OCI-LY1 (cell line): ENCODE data around the gene SYNPO2.

Experiments used
- H2AFZ ChIP-seq: fragments of 200-600 bp; sonication (generic), shearing (Covaris generic); 2 replicates; pipeline ENCODE4 v1.6.0; 2014; ENCODE audit warnings: antibody characterized with exemption, mild to moderate bottlenecking, low read length
- H3F3A ChIP-seq: fragments of 200-600 bp; sonication (generic), shearing (Covaris generic); 2 replicates; pipeline ENCODE4 v1.6.0; 2014; ENCODE audit warnings: mild to moderate bottlenecking, antibody characterized with exemption, low read length, moderate library complexity; ENCODE audit not compliant: insufficient read depth
- H3K27ac ChIP-seq: fragments of 200-600 bp; sonication (generic); 2 replicates; pipeline ENCODE4 v1.5.1; 2014; ENCODE audit warnings: low read length, mixed run types, mild to moderate bottlenecking, low read depth; ENCODE audit not compliant: poor library complexity, severe bottlenecking
- H3K27me3 ChIP-seq: fragments of 200-600 bp; sonication (generic); 2 replicates; pipeline ENCODE4 v1.6.0; 2014; ENCODE audit warnings: antibody characterized with exemption, mild to moderate bottlenecking, low read length, moderate library complexity; ENCODE audit not compliant: insufficient read depth
- H3K36me3 ChIP-seq: fragments of 200-600 bp; sonication (generic); 2 replicates; pipeline ENCODE4 v1.6.1; 2014; ENCODE audit warnings: mild to moderate bottlenecking, antibody characterized with exemption, low read length, moderate library complexity, mixed read lengths; ENCODE audit not compliant: insufficient read depth
- H3K4me1 ChIP-seq: fragments of 200-600 bp; sonication (generic); 2 replicates; pipeline ENCODE4 v1.5.1; 2014; ENCODE audit warnings: mild to moderate bottlenecking, low read length, moderate library complexity; ENCODE audit not compliant: insufficient read depth, severe bottlenecking
- H3K4me2 ChIP-seq: fragments of 200-600 bp; sonication (generic), shearing (Covaris generic); 2 replicates; pipeline ENCODE4 v1.6.1; 2014; ENCODE audit warnings: low read length
- H3K4me3 ChIP-seq: fragments of 200-600 bp; sonication (generic); 2 replicates; pipeline ENCODE4 v1.5.1; 2014; ENCODE audit warnings: low read length, low read depth, mild to moderate bottlenecking, mixed read lengths; ENCODE audit not compliant: poor library complexity, severe bottlenecking
- H3K79me2 ChIP-seq: fragments of 200-600 bp; shearing (Covaris generic); 2 replicates; pipeline ENCODE4 v1.6.1; 2016; ENCODE audit warnings: mixed run types, low read length, mixed read lengths; ENCODE audit not compliant: insufficient read depth
- H3K9ac ChIP-seq: fragments of 200-600 bp; sonication (generic), shearing (Covaris generic); 2 replicates; pipeline ENCODE4 v1.6.1; 2014; ENCODE audit warnings: mild to moderate bottlenecking, low read length, mixed read lengths
- H3K9me2 ChIP-seq: fragments of 200-600 bp; sonication (generic), shearing (Covaris generic); 2 replicates; pipeline ENCODE4 v1.6.1; 2014; ENCODE audit warnings: low read depth, mild to moderate bottlenecking, low read length, mixed read lengths
- H3K9me3 ChIP-seq: fragments of 200-600 bp; shearing (Covaris generic); 2 replicates; pipeline ENCODE4 v1.6.1; 2014; ENCODE audit warnings: low read length, mixed read lengths
- H4K20me1 ChIP-seq: fragments of 200-600 bp; sonication (generic), shearing (Covaris generic); 2 replicates; pipeline ENCODE4 v1.6.0; 2016; ENCODE audit warnings: mild to moderate bottlenecking, low read length; ENCODE audit not compliant: insufficient read depth
- CTCF ChIP-seq: fragments of 200-600 bp; sonication (generic), shearing (Covaris generic); IDR thresholded peaks from 2 replicates; pipeline ENCODE4 v1.5.1; 2017; ENCODE audit warnings: mild to moderate bottlenecking, antibody characterized with exemption, low read length, moderate library complexity, mixed read lengths
- EZH2 ChIP-seq: fragments of 200-600 bp; sonication (generic), shearing (Covaris generic); IDR thresholded peaks from 2 replicates; pipeline ENCODE4 v1.8.0; 2017; ENCODE audit warnings: borderline replicate concordance, mixed run types, mild to moderate bottlenecking, antibody characterized with exemption, low read length, moderate library complexity, mixed read lengths

Gene SYNPO2

GRCh38 chr4:119110121-119110520 lies 221.5 kb downstream of the SYNPO2 start:
- Histone ChIP-seq H3F3A (no peaks in the 10 kb centered on the region), H3K4me2 (no peak overlapping the region), H3K9ac (no peak overlapping the region), H4K20me1 (no peaks in the 10 kb centered on the region), H3K27ac (no peak overlapping the region), H3K79me2 (no peaks in the 10 kb centered on the region), H2AFZ (no peak overlapping the region), H3K9me2 (no peaks in the 10 kb centered on the region), H3K27me3 (no peaks in the 10 kb centered on the region), H3K9me3 (no peaks in the 10 kb centered on the region), H3K36me3 (no peaks in the 10 kb centered on the region), H3K4me1 (peaks cover 6% of the 10 kb centered on the region), H3K4me3 (no peak overlapping the region)
- no peak for TF ChIP-seq EZH2
- no peak for TF ChIP-seq CTCF
